NT2/D1 (cell line): Measurements from ENCODE around the gene SBF2.

Experiments
- YY1 ChIP-seq: IDR thresholded peaks from 2 replicates; pipeline ENCODE4 v1.6.1; 2011; ENCODE audit not compliant: insufficient read length, insufficient read depth
- ZNF274 ChIP-seq: IDR thresholded peaks from 2 replicates; pipeline ENCODE4 v1.6.1; 2011; ENCODE audit warnings: mild to moderate bottlenecking, low read depth, low read length

GRCh38 chr11:9784602-9785315 is 509.3 kb downstream of the SBF2 start:
- TF ChIP-seq ZNF274 (no peak), YY1 (no peak)
